Lung (tissue), 12 donors: Measurements from ENCODE around the gene NXNL1. TPM values are rescaled to one million over a fixed set of nuclear protein-coding genes. Genes with fewer than 3 reads are reported as not detected.

Source experiments
- ATAC-seq: fragments of 200-7000 bp; cut with Tn5 transposase; one replicate; pipeline ENCODE4 v1.9.1; 2020; ENCODE audit warnings: moderate number of reproducible peaks; ENCODE audit not compliant: insufficient read depth, low FRiP score
- DNase-seq, 3 donors: peaks; one replicate each; pipeline ENCODE4 v3.0.0-alpha.2; 2013 to 2017
- H3K27ac ChIP-seq, 2 donors: one replicate each; pipeline ENCODE4 v1.5.1; 2013; ENCODE audit warnings: mild to moderate bottlenecking in 2 of 2, moderate library complexity in 2 of 2, control low read depth in 1 of 2, inconsistent platforms in 1 of 2, low read depth in 1 of 2, low read length in 1 of 2
- H3K27me3 ChIP-seq, 3 donors: one replicate each; pipeline ENCODE4 v1.5.1; 2013; ENCODE audit warnings: low read length in 2 of 3; ENCODE audit not compliant: control insufficient read depth in 3 of 3, insufficient read depth in 3 of 3
- H3K36me3 ChIP-seq, 4 donors: one replicate each; pipeline ENCODE4 v1.5.1; 2013; ENCODE audit warnings: low read length in 4 of 4, mild to moderate bottlenecking in 1 of 4, moderate library complexity in 1 of 4; ENCODE audit not compliant: control insufficient read depth in 4 of 4, insufficient read depth in 4 of 4
- H3K4me1 ChIP-seq, 5 donors: one replicate each; pipeline ENCODE4 v1.5.1; 2013; ENCODE audit warnings: low read length in 5 of 5, mild to moderate bottlenecking in 2 of 5, moderate library complexity in 1 of 5; ENCODE audit not compliant: control insufficient read depth in 5 of 5, insufficient read depth in 5 of 5
- H3K4me3 ChIP-seq: one replicate; pipeline ENCODE4 v1.5.1; 2013; ENCODE audit warnings: mild to moderate bottlenecking, control low read depth, moderate library complexity
- H3K9ac ChIP-seq, 2 donors: one replicate each; pipeline ENCODE4 v1.5.1; 2013; ENCODE audit warnings: low read length in 2 of 2, control low read depth in 1 of 2; ENCODE audit not compliant: insufficient read depth in 1 of 2
- H3K9me3 ChIP-seq, 4 donors: one replicate each; pipeline ENCODE4 v1.5.1; 2013; ENCODE audit warnings: low read length in 3 of 4, mild to moderate bottlenecking in 1 of 4, moderate library complexity in 1 of 4; ENCODE audit not compliant: control insufficient read depth in 4 of 4, insufficient read depth in 3 of 4
- CTCF ChIP-seq: IDR thresholded peaks from 2 replicates; pipeline ENCODE4 v1.5.1; 2012; ENCODE audit warnings: mild to moderate bottlenecking; ENCODE audit errors: control extremely low read depth, extremely low read depth
- WGBS, 2 donors: extraction: QIAGEN DNeasy Blood & Tissue Kit; methylation state at CpG; one replicate each; pipeline ENCODE4 v1.1.7; 2013; 5-methylcytosine and 5-hydroxymethylcytosine counted together
- polyA plus RNA-seq, 2 donors: library from polyadenylated mRNA; stranded (reverse); fragments of 200-250 nt; gene quantifications; one replicate each; pipeline ENCODE4 v1.2.1, GENCODE V29; 2013
- total RNA-seq, 2 donors: library from RNA; depleted of rRNA in 1 of 2; stranded (reverse); fragments of >200 nt in 1 of 2; gene quantifications; one replicate each; pipeline ENCODE4 v1.2.1, GENCODE V29; 2014 to 2021
- donor health status: control.
- donor health status: control.
- donor health status: Bipolar disorder and iron deficiency.
- donor health status: healthy.
- donor health status: DM: yes; HTN: yes; CAD: no.

Gene NXNL1
- total and polyA plus RNA-seq, 4 donors: not detected

GRCh38 chr19:17484520-17485185, 23.9 kb upstream of the NXNL1 start:
- WGBS, 2 donors: 94% methylated on average over 6 of the region's 6 CpGs
- no peak overlapping the region for H3K4me3 ChIP-seq
- TF ChIP-seq CTCF: no peak
- H3K9ac ChIP-seq: no peak overlapping the region
- H3K9me3 ChIP-seq: no peaks in the 10 kb centered on the region
- H3K4me1 ChIP-seq: peaks cover 0 to 11% (median 0%) of the 10 kb centered on the region in 5 donors
- H3K27me3 ChIP-seq: no peaks in the 10 kb centered on the region
- no peak for ATAC-seq
- no peak for DNase-seq
- peaks cover 0 to 5% (median 1%) of the 10 kb centered on the region in 4 donors for H3K36me3 ChIP-seq
- H3K27ac ChIP-seq: no peak overlapping the region

DNA sequence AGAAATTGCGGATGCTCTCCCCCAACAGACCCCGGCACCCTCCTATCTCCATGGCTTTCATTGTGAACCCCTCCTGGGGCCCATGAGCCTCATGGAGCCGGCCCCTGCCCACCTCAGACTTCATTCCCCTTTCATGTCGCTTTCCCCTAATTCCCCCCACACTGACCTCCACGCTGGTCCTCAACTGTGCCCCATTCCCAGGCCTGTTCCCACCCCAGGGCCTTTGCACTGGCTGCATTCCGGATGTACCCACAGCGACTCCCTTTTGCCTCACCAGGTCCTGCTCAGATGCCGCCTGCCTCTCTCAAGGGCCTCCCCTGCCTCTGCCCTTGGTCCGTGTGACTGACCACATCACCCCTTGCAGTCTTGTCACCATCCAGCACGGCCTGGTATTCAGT, 22.9 kb upstream of the NXNL1 start:
- WGBS, 2 donors: 96 to 98% methylated on average over 10 of the region's 10 CpGs
- H3K4me1 ChIP-seq: peaks cover 0 to 10% (median 0%) of the 10 kb centered on the region in 5 donors
- H3K4me3 ChIP-seq: no peak overlapping the region

DNA sequence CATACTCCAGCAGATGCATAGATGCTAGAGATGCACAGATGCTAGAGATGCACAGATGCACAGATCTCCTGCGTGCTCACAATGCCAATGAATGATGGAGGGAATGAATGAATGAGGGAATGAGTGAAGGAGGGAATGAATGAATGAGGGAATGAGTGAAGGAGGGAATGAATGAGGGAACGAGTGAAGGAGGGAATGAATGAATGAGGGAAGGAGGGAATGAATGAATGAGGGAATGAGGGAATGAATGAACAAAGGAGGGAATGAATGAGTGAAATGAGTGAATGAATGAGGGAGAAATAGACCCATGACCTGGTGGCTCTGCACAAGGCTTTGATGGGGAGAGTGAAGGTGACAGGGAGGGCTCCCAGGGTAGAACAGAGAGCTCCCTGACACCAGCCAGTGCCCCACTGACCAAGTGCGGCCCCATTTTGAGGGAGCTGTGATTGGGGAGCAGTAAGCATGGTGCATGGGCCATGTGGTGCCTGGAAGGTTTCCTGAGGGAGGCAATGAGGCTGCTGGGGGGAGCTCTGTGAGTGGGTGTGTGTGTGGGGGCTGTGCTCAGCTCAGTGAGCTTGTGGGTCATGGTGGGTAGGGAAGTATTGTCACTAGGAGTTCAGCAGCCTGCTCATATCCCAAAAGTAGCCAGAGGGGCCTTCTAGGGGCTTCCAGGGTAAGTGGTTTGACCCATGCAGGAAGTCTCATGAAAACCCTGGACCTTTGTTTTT, 22.3 kb upstream of the NXNL1 start:
- 87 to 88% methylated on average over 3 of the region's 3 CpGs for WGBS, 2 donors
- H3K4me1 ChIP-seq: peaks cover 0 to 5% (median 0%) of the 10 kb centered on the region in 5 donors
- no peak overlapping the region for H3K4me3 ChIP-seq
- H3K9ac ChIP-seq: no peak overlapping the region
- no peaks in the 10 kb centered on the region for H3K9me3 ChIP-seq
- TF ChIP-seq CTCF: no peak
- H3K36me3 ChIP-seq: peaks cover 0 to 3% (median 0%) of the 10 kb centered on the region in 4 donors
- H3K27me3 ChIP-seq: no peaks in the 10 kb centered on the region
- no peak for DNase-seq
- no peak for ATAC-seq
- H3K27ac ChIP-seq: no peak overlapping the region

More for the DNA sequence above, 22.9 kb upstream of the NXNL1 start:
- no peaks in the 10 kb centered on the region for H3K9me3 ChIP-seq
- no peak for ATAC-seq
- H3K36me3 ChIP-seq: peaks cover 0 to 3% (median 0%) of the 10 kb centered on the region in 4 donors
- DNase-seq: no peak
- H3K27me3 ChIP-seq: no peaks in the 10 kb centered on the region
- no peak overlapping the region for H3K27ac ChIP-seq
- no peak for TF ChIP-seq CTCF
- H3K9ac ChIP-seq: no peak overlapping the region
